HCT116 (cell line): ENCODE measurements around the gene NELFB. TPM values are rescaled to one million over a fixed set of nuclear protein-coding genes. Genes with fewer than 3 reads are reported as not detected.

ENCODE experiments used
- ATAC-seq: fragments of 200-7000 bp; cut with Tn5 transposase; 2 replicates; pipeline ENCODE4 v1.9.1; 2020; ENCODE audit warnings: mild to moderate bottlenecking, moderate library complexity
- BruUV-seq: library from RNA; stranded (reverse); fragments of 400-500 nt; replicated peaks from 2 replicates; lab custom pipeline; 2021; lab: Mats Ljungman, UMichigan
- CTCF ChIA-PET: fragments of 300-600 bp; sonication (Branson Sonifier 250); formaldehyde crosslinking; loops from one replicate; lab custom pipeline; 2021; ENCODE audit warnings: antibody characterized with exemption; lab: Charles Lee
- POLR2A ChIA-PET: fragments of 300-600, 350-600 bp; sonication (Branson Sonifier 250); formaldehyde crosslinking; loops from one replicate; lab custom pipeline; 2021; ENCODE audit warnings: antibody characterized with exemption; lab: Charles Lee
- RAD21 ChIA-PET, 2 experiments: fragments of 300-600 bp; sonication (Branson Sonifier 250); formaldehyde crosslinking; loops; one replicate each; lab custom pipeline; 2023; ENCODE audit warnings: low total read pairs in 2 of 2; ENCODE audit not compliant: uncharacterized antibody in 2 of 2, unreplicated experiment in 2 of 2, low non-redundant PET in 1 of 2; lab: Charles Lee
- DNase-seq: peaks from one replicate; pipeline ENCODE4 v3.0.0-alpha.2; 2010; ENCODE audit warnings: low read depth, low spot score
- H2AFZ ChIP-seq: fragments of 200-600 bp; shearing (Covaris generic), sonication (generic); 2 replicates; pipeline ENCODE4 v1.6.1; 2017; ENCODE audit warnings: low read depth, mixed run types, mixed read lengths, antibody characterized with exemption, low read length; ENCODE audit not compliant: poor library complexity, severe bottlenecking
- H3K27ac ChIP-seq: 2 replicates; pipeline ENCODE4 v1.5.1; 2012; ENCODE audit warnings: low read depth, low read length
- H3K27me3 ChIP-seq: fragments of 200-600 bp; sonication (generic); 2 replicates; pipeline ENCODE4 v1.6.1; 2016; ENCODE audit warnings: mixed run types, low read length, mixed read lengths; ENCODE audit not compliant: insufficient read depth
- H3K36me3 ChIP-seq, 2 experiments: fragments of 200-500 bp in 1 of 2; fragments of 200-600 bp in 1 of 2; sonication (Bioruptor generic) in 1 of 2; sonication (generic) in 1 of 2; 2 replicates each; pipeline versions ENCODE4 v1.5.1 to v1.6.1; 2014 to 2016; ENCODE audit warnings: low read length in 2 of 2, inconsistent platforms in 1 of 2, mixed read lengths in 1 of 2, mixed run types in 1 of 2; ENCODE audit not compliant: insufficient read depth in 2 of 2, control insufficient read depth in 1 of 2
- H3K4me1 ChIP-seq, 2 experiments: fragments of 200-600 bp in 1 of 2; sonication (generic) in 1 of 2; 2 replicates each; pipeline versions ENCODE4 v1.5.1 to v1.6.1; 2012 to 2017; ENCODE audit warnings: low read length in 2 of 2, inconsistent platforms in 1 of 2, mild to moderate bottlenecking in 1 of 2, mixed read lengths in 1 of 2, mixed run types in 1 of 2, moderate library complexity in 1 of 2; ENCODE audit not compliant: insufficient read depth in 2 of 2, control insufficient read depth in 1 of 2
- H3K4me2 ChIP-seq: fragments of 200-600 bp; sonication (generic); 2 replicates; pipeline ENCODE4 v1.6.1; 2017; ENCODE audit warnings: mixed run types, low read length, mixed read lengths
- H3K4me3 ChIP-seq, 2 experiments: fragments of 200-600 bp in 1 of 2; sonication (generic) in 1 of 2; replicated peaks in 1 of 2; 2 replicates each; pipeline ENCODE4 v1.5.1; 2011 to 2016; ENCODE audit warnings: low read length in 2 of 2, control low read depth in 1 of 2, low read depth in 1 of 2, mild to moderate bottlenecking in 1 of 2, mixed read lengths in 1 of 2, mixed run types in 1 of 2
- H3K79me2 ChIP-seq: fragments of 200-600 bp; sonication (generic); 2 replicates; pipeline ENCODE4 v1.6.1; 2017; ENCODE audit warnings: mild to moderate bottlenecking, mixed run types, low read length, moderate library complexity, mixed read lengths; ENCODE audit not compliant: insufficient read depth
- H3K9ac ChIP-seq: fragments of 200-600 bp; sonication (generic); 2 replicates; pipeline ENCODE4 v1.6.1; 2016; ENCODE audit warnings: low read length, mixed read lengths
- H3K9me2 ChIP-seq: fragments of 200-600 bp; sonication (generic), shearing (Covaris generic); 2 replicates; pipeline ENCODE4 v1.6.1; 2017; ENCODE audit warnings: mixed run types, mild to moderate bottlenecking, moderate library complexity; ENCODE audit not compliant: insufficient read depth
- H3K9me3 ChIP-seq, 2 experiments: fragments of 200-500 bp in 1 of 2; fragments of 200-600 bp in 1 of 2; sonication (Bioruptor generic) in 1 of 2; sonication (generic) in 1 of 2; 2 replicates each; pipeline ENCODE4 v1.6.1; 2014 to 2017; ENCODE audit warnings: low read length in 2 of 2, mixed read lengths in 2 of 2, inconsistent platforms in 1 of 2, low read depth in 1 of 2, mild to moderate bottlenecking in 1 of 2, mixed run types in 1 of 2, moderate library complexity in 1 of 2; ENCODE audit not compliant: control insufficient read depth in 1 of 2, insufficient read depth in 1 of 2
- H4K20me1 ChIP-seq: fragments of 200-600 bp; sonication (generic), shearing (Covaris generic); 2 replicates; pipeline ENCODE4 v1.6.1; 2017; ENCODE audit warnings: mixed run types, mild to moderate bottlenecking, moderate library complexity; ENCODE audit not compliant: insufficient read depth
- CBX3 ChIP-seq: IDR thresholded peaks from 2 replicates; pipeline ENCODE4 v1.6.1; 2012; ENCODE audit warnings: low read depth
- CEBPB ChIP-seq: IDR thresholded peaks from 2 replicates; pipeline ENCODE4 v1.6.1; 2012; ENCODE audit warnings: low read depth
- CTCF ChIP-seq, 3 experiments: fragments of 200-600 bp in 1 of 3; sonication (generic) in 1 of 3; IDR thresholded peaks in 2 of 3; conservative IDR thresholded peaks in 1 of 3; 2 replicates each; pipeline ENCODE4 v1.5.1; 2012 to 2017; ENCODE audit warnings: low read depth in 2 of 3, low read length in 2 of 3, antibody characterized with exemption in 1 of 3, borderline replicate concordance in 1 of 3, control low read depth in 1 of 3, mild to moderate bottlenecking in 1 of 3, mixed read lengths in 1 of 3, mixed run types in 1 of 3, moderate library complexity in 1 of 3; ENCODE audit not compliant: insufficient read depth in 1 of 3
- EGR1 ChIP-seq: IDR thresholded peaks from 2 replicates; pipeline ENCODE4 v1.6.1; 2012; ENCODE audit warnings: low read depth
- ELF1 ChIP-seq: IDR thresholded peaks from 2 replicates; pipeline ENCODE4 v1.6.1; 2012; ENCODE audit warnings: low read depth, borderline replicate concordance
- EZH2 ChIP-seq: fragments of 200-600 bp; sonication (generic); IDR thresholded peaks from 2 replicates; pipeline ENCODE4 v1.6.1; 2017; ENCODE audit warnings: antibody characterized with exemption, mixed run types
- EZH2phosphoT487 ChIP-seq: fragments of 200-600 bp; IDR thresholded peaks from 2 replicates; pipeline ENCODE4 v1.6.1; 2018; ENCODE audit warnings: antibody characterized with exemption, borderline replicate concordance
- FOSL1 ChIP-seq: IDR thresholded peaks from 2 replicates; pipeline ENCODE4 v1.6.1; 2012; ENCODE audit warnings: low read depth
- JUND ChIP-seq: IDR thresholded peaks from 2 replicates; pipeline ENCODE4 v1.6.1; 2012
- MAX ChIP-seq: IDR thresholded peaks from 2 replicates; pipeline ENCODE4 v1.6.1; 2012
- POLR2A ChIP-seq: IDR thresholded peaks from 2 replicates; pipeline ENCODE4 v1.7.0; 2011; ENCODE audit warnings: borderline replicate concordance; ENCODE audit not compliant: insufficient read depth, insufficient read length; ENCODE audit errors: extremely low read depth
- POLR2AphosphoS5 ChIP-seq: IDR thresholded peaks from 2 replicates; pipeline ENCODE4 v1.6.1; 2011; ENCODE audit warnings: mild to moderate bottlenecking, low read depth, low read length, moderate library complexity
- RAD21 ChIP-seq: IDR thresholded peaks from 2 replicates; pipeline ENCODE4 v1.6.1; 2012; ENCODE audit warnings: low read depth, mild to moderate bottlenecking
- SIN3A ChIP-seq: IDR thresholded peaks from 2 replicates; pipeline ENCODE4 v1.6.1; 2012; ENCODE audit warnings: low read depth
- SP1 ChIP-seq: IDR thresholded peaks from 2 replicates; pipeline ENCODE4 v1.6.1; 2012; ENCODE audit warnings: low read depth
- SRF ChIP-seq: IDR thresholded peaks from 2 replicates; pipeline ENCODE4 v1.6.1; 2012; ENCODE audit warnings: low read depth
- TCF7L2 ChIP-seq: IDR thresholded peaks from 2 replicates; pipeline ENCODE4 v1.7.0; 2011; ENCODE audit warnings: borderline replicate concordance, inconsistent platforms; ENCODE audit not compliant: insufficient read depth, insufficient read length; ENCODE audit errors: extremely low read depth
- YY1 ChIP-seq: IDR thresholded peaks from 2 replicates; pipeline ENCODE4 v1.6.1; 2011; ENCODE audit warnings: low read length, low read depth, moderate library complexity, mild to moderate bottlenecking; ENCODE audit not compliant: insufficient replicate concordance; ENCODE audit errors: extremely low read depth
- ZFX ChIP-seq: fragments of 450-650 bp; IDR thresholded peaks from 2 replicates; pipeline ENCODE4 v1.6.1; 2017
- ZNF274 ChIP-seq: fragments of 200-500 bp; sonication (Bioruptor generic); IDR thresholded peaks from 2 replicates; pipeline ENCODE4 v1.6.1; 2014; ENCODE audit warnings: mild to moderate bottlenecking, low read depth, low read length, inconsistent platforms
- intact Hi-C: fragments of 100-400 bp; cut with micrococcal nuclease; formaldehyde crosslinking; loops from 2 replicates; pipeline ENCODE4 v1.10.0; 2022
- total RNA-seq: library from RNA; stranded (reverse); gene quantifications from one replicate; pipeline ENCODE4 v1.2.1, GENCODE V29; 2021; ENCODE audit not compliant: unreplicated experiment
- TF ChIP-seq, protein P1 (sequence below): IDR thresholded peaks from 2 replicates; pipeline ENCODE4 v1.6.1; 2012
- TF ChIP-seq, protein P2 (sequence below): IDR thresholded peaks from 2 replicates; pipeline ENCODE4 v1.6.1; 2012; ENCODE audit warnings: low read depth

NELFB gene
- total RNA-seq, 1 experiment from 2014 or later, result 86.4 TPM

DNA sequence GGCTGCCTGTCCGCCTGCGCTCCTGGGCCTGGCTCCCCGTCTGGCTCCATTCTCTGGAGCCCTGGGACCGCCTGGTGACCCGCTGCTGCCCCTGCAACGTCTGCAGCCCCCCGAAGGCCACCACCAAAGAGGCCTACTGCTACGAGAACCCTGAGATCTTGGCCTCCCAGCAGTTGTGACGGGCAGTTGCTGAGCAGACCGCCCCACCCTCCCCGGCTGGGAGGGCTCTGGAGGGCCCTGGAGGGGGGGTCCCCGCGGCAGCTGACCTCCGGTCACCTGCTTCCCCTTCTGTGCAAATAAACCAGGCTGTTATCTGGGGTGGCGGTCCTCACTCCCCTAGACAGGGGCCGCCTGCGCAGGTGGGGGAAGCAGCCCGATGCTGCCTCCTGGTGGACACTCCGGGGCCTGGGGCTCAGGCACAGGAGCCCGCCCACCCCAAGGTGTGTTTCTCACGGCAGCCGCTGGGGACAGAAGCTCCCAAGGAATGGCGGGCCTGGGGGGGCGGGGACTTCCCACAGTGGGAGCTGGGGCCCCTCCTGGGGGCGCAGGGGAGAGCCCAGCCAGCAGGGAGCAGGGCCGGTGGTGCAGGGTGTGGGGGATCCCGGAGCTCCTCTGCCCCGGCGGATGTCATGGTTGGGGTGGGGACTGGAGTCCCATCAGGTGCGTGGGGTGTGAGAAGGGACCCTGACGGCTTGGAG, 18.7 kb upstream of the NELFB start:
- CTCF ChIA-PET, result interaction anchor here (0.5 to 2.8 kb wide), 43 partner anchors 10 to 459 kb away, joined by 3 to 43 read pairs (median 4); partner anchors contain the start of genes ANAPC2, CYSRT1, LRRC26 and MAN1B1
- Histone ChIP-seq H4K20me1 (no peaks in the 10 kb centered on the region), H3K9me3 (no peaks in the 10 kb centered on the region), H3K4me3 (peak overlapping the region in 1 of 2 experiments; percentile 28; a peak in 1 of 4 replicates), H3K9ac (peak overlapping the region; percentile 30; the same call in 1 of the 2 replicates), H3K36me3 (no peaks in the 10 kb centered on the region), H3K4me2 (peak overlapping the region; percentile 79), H3K79me2 (peaks cover 15% of the 10 kb centered on the region), H3K9me2 (no peaks in the 10 kb centered on the region), H2AFZ (no peak overlapping the region), H3K27ac (peak overlapping the region; percentile 58; the same call in 1 of the 2 replicates), H3K4me1 (peaks cover 23 to 39% of the 10 kb centered on the region in 2 experiments), H3K27me3 (no peaks in the 10 kb centered on the region)
- RAD21 ChIA-PET, result interaction anchor here (0.6 to 0.7 kb wide), 3 partner anchors 47 to 118 kb away, joined by 3 to 4 read pairs (median 3); no protein-coding TSS in a partner anchor
- ATAC-seq (peak; percentile 45), DNase-seq (no peak)
- no TSS peak for BruUV-seq
- intact Hi-C loops, result no loop called here
- POLR2A ChIA-PET, result interaction anchor here (0.6 to 1.3 kb wide), 5 partner anchors 9 to 150 kb away, joined by 3 to 5 read pairs (median 4); partner anchors contain the start of genes MAN1B1 and RNF224
- TF ChIP-seq JUND, result no peak
- no peak for TF ChIP-seq RAD21
- TF ChIP-seq ZNF274, result no peak
- TF ChIP-seq SP1, result no peak
- TF ChIP-seq, protein P1, sequence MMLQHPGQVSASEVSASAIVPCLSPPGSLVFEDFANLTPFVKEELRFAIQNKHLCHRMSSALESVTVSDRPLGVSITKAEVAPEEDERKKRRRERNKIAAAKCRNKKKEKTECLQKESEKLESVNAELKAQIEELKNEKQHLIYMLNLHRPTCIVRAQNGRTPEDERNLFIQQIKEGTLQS, result no peak
- TF ChIP-seq TCF7L2, result no peak
- no peak for TF ChIP-seq SIN3A
- no peak for TF ChIP-seq EGR1
- TF ChIP-seq POLR2AphosphoS5, result peak; percentile 67
- no peak for TF ChIP-seq MAX
- TF ChIP-seq EZH2, result no peak
- no peak for TF ChIP-seq SRF
- no peak for TF ChIP-seq CBX3
- TF ChIP-seq EZH2phosphoT487, result no peak
- no peak for TF ChIP-seq FOSL1
- TF ChIP-seq POLR2A, result no peak
- peak; percentile 82 for TF ChIP-seq YY1
- no peak for TF ChIP-seq CEBPB
- TF ChIP-seq CTCF (IDR thresholded peaks at IDR 0.05 in 2 of 3, conservative IDR thresholded peaks at IDR 0.05 in 1 of 3; ENCODE audit: borderline replicate concordance in 1 of 3, insufficient read depth in 1 of 3, low read depth in 2 of 3, low read length in 2 of 3), result peak in 2 of 3 experiments; percentile 98 to 99; a peak in 4 of 6 replicates
- no peak for TF ChIP-seq ZFX
- TF ChIP-seq, protein P2, sequence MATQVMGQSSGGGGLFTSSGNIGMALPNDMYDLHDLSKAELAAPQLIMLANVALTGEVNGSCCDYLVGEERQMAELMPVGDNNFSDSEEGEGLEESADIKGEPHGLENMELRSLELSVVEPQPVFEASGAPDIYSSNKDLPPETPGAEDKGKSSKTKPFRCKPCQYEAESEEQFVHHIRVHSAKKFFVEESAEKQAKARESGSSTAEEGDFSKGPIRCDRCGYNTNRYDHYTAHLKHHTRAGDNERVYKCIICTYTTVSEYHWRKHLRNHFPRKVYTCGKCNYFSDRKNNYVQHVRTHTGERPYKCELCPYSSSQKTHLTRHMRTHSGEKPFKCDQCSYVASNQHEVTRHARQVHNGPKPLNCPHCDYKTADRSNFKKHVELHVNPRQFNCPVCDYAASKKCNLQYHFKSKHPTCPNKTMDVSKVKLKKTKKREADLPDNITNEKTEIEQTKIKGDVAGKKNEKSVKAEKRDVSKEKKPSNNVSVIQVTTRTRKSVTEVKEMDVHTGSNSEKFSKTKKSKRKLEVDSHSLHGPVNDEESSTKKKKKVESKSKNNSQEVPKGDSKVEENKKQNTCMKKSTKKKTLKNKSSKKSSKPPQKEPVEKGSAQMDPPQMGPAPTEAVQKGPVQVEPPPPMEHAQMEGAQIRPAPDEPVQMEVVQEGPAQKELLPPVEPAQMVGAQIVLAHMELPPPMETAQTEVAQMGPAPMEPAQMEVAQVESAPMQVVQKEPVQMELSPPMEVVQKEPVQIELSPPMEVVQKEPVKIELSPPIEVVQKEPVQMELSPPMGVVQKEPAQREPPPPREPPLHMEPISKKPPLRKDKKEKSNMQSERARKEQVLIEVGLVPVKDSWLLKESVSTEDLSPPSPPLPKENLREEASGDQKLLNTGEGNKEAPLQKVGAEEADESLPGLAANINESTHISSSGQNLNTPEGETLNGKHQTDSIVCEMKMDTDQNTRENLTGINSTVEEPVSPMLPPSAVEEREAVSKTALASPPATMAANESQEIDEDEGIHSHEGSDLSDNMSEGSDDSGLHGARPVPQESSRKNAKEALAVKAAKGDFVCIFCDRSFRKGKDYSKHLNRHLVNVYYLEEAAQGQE, result no peak
- no peak for TF ChIP-seq ELF1
